GM19468 (cell line): ENCODE measurements around the gene TMEM119.
"Not testable (repeated sequence)": the region's sequence is repeated elsewhere in the genome, so short reads cannot be mapped to it uniquely, and the experiment has no call there.

Experiments used
- ATAC-seq: cut with Tn5 transposase; IDR thresholded peaks from one replicate; pipeline ENCODE4 v1.9.1; 2021; ENCODE audit warnings: mild to moderate bottlenecking, moderate library complexity, moderate number of reproducible peaks; ENCODE audit not compliant: unreplicated experiment; ENCODE audit errors: extremely low read depth

TMEM119 gene

DNA sequence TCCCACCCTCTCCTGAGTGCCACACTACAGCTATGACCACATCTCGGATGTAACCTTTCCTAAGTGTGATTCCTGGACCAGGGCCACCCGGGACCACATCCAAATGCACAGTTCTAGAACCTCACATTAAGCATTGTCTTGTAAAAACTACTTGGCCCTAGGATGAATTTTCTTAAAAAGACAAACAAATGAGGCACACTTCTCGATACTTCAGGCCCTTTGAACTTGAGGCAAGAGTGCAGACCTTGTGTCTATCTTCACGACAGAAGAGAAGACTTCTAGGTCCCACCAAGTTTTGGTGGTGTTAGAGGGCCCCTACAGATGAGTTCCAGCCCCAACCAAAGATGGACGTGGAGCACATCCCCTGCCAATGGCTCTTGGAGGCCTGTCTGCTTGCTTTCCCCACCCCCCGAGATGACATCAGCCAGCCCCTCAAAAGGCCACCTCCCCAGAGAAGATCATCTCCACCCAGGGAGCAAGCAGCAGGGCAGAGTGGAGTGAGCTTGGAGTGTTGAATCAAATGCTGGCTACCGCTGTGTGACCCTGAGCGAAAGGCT is 26.2 kb downstream of the TMEM119 start:
- ATAC-seq: no peak

GRCh38 chr12:108570743-108571608 is 26.9 kb downstream of the TMEM119 start:
- no peak for ATAC-seq

DNA sequence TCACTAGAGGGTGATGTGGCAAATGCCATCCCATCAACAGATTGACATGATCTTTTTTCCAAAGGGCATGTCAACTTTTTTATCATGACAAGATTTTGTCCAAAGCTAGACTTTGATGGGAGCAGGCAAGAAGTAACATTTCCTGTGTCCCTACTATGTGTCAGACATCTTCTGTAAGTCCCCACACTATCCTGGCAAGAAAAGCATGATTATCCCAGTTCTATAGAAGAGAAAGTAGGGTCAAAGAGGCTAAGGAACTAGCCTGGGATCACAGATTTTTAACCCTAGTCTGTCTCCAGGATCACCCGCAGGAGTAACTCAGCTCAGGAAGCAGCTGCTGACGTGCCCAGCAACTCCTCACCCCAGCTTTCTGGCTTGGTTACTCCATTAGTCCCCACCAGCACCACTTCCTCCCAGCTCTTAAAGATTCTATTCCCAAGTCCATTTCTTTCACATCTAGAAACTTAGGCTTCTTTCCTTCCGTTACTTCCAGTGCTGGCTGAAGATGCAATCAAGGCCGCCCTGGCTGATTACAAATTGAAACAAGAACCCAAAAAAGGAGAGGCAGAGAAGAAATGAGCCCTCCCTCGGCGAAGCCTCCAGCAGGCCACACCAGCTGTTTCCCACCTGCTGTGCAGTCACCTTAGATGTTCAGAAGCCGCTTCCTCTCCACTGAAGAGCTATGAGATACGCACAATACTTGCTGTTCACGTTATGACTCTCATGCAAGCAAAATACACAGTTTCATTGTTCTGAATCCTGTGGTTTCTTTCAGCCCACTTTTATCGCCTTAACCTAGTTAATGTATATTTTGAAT is 29.3 kb downstream of the TMEM119 start:
- ATAC-seq: peak; percentile 72

DNA sequence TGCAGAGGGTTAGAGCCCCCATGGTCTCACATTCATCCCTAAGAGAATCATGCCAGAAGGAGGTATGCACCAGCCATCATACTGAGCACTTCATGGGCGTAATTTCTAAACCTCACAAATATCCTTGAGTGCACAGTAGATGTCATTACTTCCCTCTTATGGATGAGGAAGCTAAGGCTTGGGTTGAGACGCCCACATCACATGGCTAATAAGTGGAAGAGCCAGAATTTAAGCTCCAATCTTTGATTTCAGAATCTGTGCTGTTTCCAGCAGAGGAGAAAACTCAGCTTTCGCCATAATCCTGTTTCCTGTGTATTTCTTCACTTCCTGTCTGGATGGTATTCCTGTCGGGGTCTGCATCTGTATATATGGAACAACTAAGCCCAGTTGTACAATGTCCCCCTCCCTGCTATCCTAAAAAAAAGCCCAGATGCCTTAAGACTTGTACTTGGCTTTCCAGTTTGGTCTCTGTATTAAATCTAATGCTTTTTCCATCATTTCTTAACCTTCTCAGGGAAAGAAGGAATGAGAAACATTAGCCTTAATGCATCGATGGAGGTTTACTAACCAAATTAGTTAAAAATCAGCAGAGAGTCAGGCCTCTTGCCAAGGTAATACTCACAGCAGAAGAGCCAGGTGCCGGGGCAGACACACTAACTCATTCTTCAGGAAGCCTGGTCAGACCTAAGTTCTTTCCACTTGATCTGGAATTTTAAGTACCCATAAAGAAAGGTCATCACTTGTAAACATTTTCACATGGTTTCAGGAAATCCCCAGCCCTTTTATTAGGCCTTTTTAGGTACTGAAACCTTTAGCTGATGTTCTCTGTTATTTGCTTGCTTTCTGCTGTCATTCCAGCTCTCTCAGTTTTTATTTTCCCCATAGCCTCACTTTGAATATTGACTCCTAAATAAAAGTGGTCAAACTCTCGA is 30.2 kb downstream of the TMEM119 start:
- no peak for ATAC-seq

- ATAC-seq: no peak
Measured at GRCh38 chr12:108566452-108566851, 31.4 kb downstream of the TMEM119 start.

DNA sequence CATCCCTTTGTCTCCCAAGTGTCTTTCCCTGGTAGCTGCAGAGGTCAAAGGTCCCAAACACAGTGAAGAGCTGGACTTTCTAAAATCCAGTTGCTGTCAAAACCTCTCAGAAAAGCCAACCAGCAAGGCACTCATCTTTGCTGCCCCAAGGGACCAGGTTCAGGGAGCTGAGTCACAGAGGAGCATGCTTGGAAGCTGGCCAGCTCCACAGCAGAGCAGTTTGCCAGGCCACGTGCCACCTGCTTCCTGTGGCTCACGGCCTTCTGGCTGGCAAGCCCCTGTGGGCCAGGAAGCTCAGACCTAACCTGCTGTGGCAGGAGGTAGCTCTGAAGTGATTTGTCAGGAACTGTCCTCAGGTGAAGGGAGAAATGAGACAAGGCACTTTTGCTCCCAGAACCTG is 31.9 kb downstream of the TMEM119 start:
- ATAC-seq: no peak

DNA sequence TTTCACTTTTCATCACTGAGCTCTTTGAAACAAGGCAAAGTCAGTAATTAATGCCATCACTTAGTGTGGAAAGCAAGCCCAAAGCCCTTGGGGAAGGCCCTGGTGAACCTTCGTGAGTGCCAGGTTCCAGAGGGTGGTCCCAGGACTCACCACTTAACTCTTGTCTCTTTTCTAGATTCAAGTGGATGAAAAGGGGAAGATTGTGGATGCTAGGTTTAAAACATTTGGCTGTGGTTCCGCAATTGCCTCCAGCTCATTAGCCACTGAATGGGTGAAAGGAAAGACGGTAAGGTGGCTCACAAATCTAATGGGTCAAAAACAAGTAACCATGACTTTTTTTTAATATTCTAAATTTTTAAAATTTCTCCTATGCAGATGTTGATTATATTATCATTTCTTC is 32.7 kb downstream of the TMEM119 start:
- ATAC-seq: no peak

- ATAC-seq: no peak
Measured at GRCh38 chr12:108564724-108565123, 33.2 kb downstream of the TMEM119 start.

DNA sequence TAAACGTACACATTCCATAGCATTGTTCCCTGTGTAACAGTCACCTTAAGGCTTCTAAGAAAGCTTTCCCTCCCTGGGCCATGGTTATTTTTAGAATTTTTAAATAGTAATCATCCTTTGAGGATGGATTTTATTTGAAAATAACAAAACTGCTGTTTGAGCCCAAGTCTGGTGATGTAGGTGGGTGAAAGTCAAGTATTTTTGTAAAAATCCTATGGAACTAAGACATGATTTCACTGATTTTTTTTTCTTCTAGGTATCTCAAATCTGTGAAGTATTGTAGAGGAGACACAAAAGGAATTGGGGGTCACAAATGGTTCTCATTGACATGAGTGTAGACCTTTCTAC is 34.1 kb downstream of the TMEM119 start:
- ATAC-seq: no peak

DNA sequence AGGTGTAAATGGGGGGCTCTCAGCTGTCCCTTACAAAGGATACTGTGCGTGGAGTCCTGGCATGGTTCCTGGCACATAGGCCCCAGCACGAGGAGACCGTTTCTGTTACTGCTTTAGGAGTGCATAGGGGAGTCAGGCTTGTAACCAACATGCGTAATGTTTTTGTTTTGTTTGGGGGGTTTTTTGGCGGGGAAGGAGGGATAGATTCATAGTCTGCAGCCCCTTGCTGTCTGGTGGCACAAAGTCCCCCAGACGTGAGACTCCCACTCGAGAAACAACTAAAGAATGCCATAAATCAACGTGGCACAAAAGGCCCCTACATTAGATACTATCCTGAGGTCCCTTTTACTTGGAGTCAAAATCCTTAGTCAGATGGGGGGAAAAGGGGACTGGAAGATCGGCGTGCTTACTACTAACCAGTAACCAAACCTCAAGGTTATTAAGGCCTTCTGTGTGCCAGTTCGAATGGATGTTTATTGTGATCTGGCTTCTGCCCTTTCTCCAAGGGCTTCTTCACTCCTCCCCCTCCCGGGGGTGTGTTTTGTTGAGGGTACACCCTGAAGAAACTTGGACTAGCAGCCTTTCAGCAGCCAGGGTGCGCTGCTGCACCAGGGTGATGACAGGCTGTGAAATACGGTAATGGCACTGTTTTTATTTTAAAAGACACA is 34.6 kb downstream of the TMEM119 start:
- ATAC-seq: peak; percentile 16

GRCh38 chr12:108562348-108563135 is 35.3 kb downstream of the TMEM119 start, which contains the start of gene ISCU:
ISCU (plus strand) TSS chr12:108562596; CDS start chr12:108562623, 27 bp downstream.
- ATAC-seq: peak; percentile 61

GRCh38 chr12:108561852-108562347 is 36.0 kb downstream of the TMEM119 start:
- no peak for ATAC-seq

- ATAC-seq: peak; percentile 13
Measured at GRCh38 chr12:108560752-108561719, 36.8 kb downstream of the TMEM119 start, which contains the start of gene SART3. SART3 (minus strand) TSS chr12:108561173; CDS start chr12:108561154, 19 bp downstream.

GRCh38 chr12:108560321-108560721 is 37.6 kb downstream of the TMEM119 start:
- ATAC-seq: no peak

DNA sequence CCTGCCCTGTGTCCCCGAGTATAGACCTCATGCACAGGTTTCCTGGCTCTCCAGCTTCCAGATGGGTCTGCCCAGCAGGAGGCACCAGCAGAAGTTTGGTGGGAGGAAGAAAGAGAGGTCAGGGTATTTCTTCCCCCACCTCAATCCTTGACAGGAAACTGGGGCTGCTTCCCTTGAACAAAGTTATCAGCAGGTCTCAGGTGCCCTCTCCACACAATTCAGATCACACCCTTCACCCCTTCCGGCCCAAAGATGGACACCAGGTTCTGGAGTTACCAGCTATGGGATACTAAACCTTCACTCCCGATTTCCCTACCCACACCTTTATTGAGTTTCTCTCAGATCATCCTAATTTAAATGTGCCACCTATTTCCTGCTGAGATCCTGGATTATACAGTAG is 38.1 kb downstream of the TMEM119 start:
- no peak for ATAC-seq

DNA sequence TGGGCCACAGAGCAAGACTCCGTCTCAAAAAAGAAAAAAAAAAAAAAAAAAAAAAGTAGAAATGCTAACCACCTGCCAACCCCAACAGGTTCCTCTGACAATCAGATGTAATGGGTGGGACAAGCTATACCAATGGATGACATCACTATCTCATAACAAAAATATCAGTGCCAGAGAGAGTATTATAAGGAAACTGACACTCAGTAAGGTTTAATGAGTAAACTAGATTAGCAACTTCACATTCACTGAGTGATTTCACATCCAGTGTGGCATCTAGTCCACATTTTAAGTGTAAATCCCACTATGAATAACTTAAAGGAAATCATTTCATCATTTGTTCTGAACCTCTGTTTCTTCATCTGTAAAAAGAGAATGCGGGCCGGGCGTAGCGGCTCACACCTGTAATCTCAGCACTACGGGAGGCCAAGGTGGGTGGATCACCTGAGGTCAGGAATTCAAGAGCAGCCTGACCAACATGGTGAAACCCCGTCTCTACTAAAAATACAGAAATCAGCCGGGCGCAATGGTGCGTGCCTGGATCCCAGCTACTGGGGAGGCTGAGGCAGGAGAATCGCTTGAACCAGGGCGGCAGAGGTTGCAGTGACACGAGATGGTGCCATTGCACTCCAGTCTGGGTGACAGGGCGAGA is 38.8 kb downstream of the TMEM119 start:
- no peak for ATAC-seq

- not testable (repeated sequence) for ATAC-seq
Measured at GRCh38 chr12:108555383-108555782, 42.5 kb downstream of the TMEM119 start.
